ENCODE measurements around the gene CNTFR.

Gene CNTFR

GRCh38 chr9:34590381-34591247, 1.1 kb upstream of the CNTFR start:
- no peak for DNase-seq

GRCh38 chr9:34588671-34589635, 571 bp downstream of the CNTFR start:
- no peak for DNase-seq

- DNase-seq, result no peak
Observed at GRCh38 chr9:34587271-34587670, 2.3 kb downstream of the CNTFR start.

- DNase-seq, result no peak
Observed at GRCh38 chr9:34585946-34586669, 3.4 kb downstream of the CNTFR start.

GRCh38 chr9:34584970-34585369, 4.6 kb downstream of the CNTFR start:
- DNase-seq, result no peak

GRCh38 chr9:34582787-34583186, 6.7 kb downstream of the CNTFR start:
- no peak for DNase-seq

GRCh38 chr9:34581318-34581717, 8.2 kb downstream of the CNTFR start:
- no peak for DNase-seq

GRCh38 chr9:34580358-34580757, 9.2 kb downstream of the CNTFR start:
- DNase-seq, result no peak

GRCh38 chr9:34579808-34580163, 9.7 kb downstream of the CNTFR start:
- no peak for DNase-seq

GRCh38 chr9:34579104-34579807, 10.3 kb downstream of the CNTFR start:
- no peak for DNase-seq

- DNase-seq, result no peak
Observed at GRCh38 chr9:34578241-34579103, 11.1 kb downstream of the CNTFR start.

GRCh38 chr9:34577400-34578240, 11.9 kb downstream of the CNTFR start:
- DNase-seq, result no peak

- no peak for DNase-seq
Observed at GRCh38 chr9:34576597-34577399, 12.7 kb downstream of the CNTFR start.

- no peak for DNase-seq
Observed at GRCh38 chr9:34575862-34576596, 13.5 kb downstream of the CNTFR start.

GRCh38 chr9:34575241-34575640, 14.3 kb downstream of the CNTFR start:
- DNase-seq, result no peak

- no peak for DNase-seq
Observed at GRCh38 chr9:34574571-34574970, 15.0 kb downstream of the CNTFR start.

- DNase-seq, result no peak
Observed at GRCh38 chr9:34573599-34574325, 15.8 kb downstream of the CNTFR start.

- DNase-seq, result no peak
Observed at GRCh38 chr9:34572628-34573027, 16.9 kb downstream of the CNTFR start.

Data from CD4-positive, alpha-beta T cell treated with Interleukin-17A for 1 hour (primary cell).